H9 (cell line): ENCODE results near the gene ZNF426. TPM values are rescaled to one million over a fixed set of nuclear protein-coding genes. Genes with fewer than 3 reads are reported as not detected.

Experiments
- DNase-seq: peaks from one replicate; pipeline ENCODE4 v3.0.0-alpha.2; 2017
- H2AFZ ChIP-seq: one replicate; pipeline ENCODE4 v1.6.1; 2013; ENCODE audit warnings: mild to moderate bottlenecking, low read length, control low read depth, moderate library complexity
- H2AK5ac ChIP-seq: 2 replicates; pipeline ENCODE4 v1.6.1; 2013; ENCODE audit warnings: low read length, control low read depth, mixed read lengths; ENCODE audit not compliant: insufficient read length
- H2BK120ac ChIP-seq: one replicate; pipeline ENCODE4 v1.6.1; 2013; ENCODE audit warnings: low read depth, mild to moderate bottlenecking, low read length, control low read depth, inconsistent platforms; ENCODE audit not compliant: poor library complexity, severe bottlenecking
- H2BK12ac ChIP-seq: 2 replicates; pipeline ENCODE4 v1.6.1; 2013; ENCODE audit warnings: low read length, control low read depth, mixed read lengths, low read depth; ENCODE audit not compliant: insufficient read length
- H2BK15ac ChIP-seq: 2 replicates; pipeline ENCODE4 v1.6.1; 2013; ENCODE audit warnings: low read depth, low read length, control low read depth
- H2BK20ac ChIP-seq: one replicate; pipeline ENCODE4 v1.6.1; 2013; ENCODE audit warnings: low read depth, mild to moderate bottlenecking, low read length, control low read depth, inconsistent platforms; ENCODE audit not compliant: poor library complexity, severe bottlenecking
- H2BK5ac ChIP-seq: 2 replicates; pipeline ENCODE4 v1.6.1; 2013; ENCODE audit warnings: low read length, control low read depth, mixed read lengths; ENCODE audit not compliant: insufficient read length
- H3K14ac ChIP-seq: 2 replicates; pipeline ENCODE4 v1.6.1; 2013; ENCODE audit warnings: low read length, control low read depth; ENCODE audit not compliant: insufficient read depth
- H3K18ac ChIP-seq: 2 replicates; pipeline ENCODE4 v1.6.1; 2013; ENCODE audit warnings: low read depth, mild to moderate bottlenecking, mixed read lengths, low read length, control low read depth; ENCODE audit not compliant: insufficient read length
- H3K23ac ChIP-seq: 2 replicates; pipeline ENCODE4 v1.6.1; 2013; ENCODE audit warnings: low read length, control low read depth, mixed read lengths, low read depth; ENCODE audit not compliant: insufficient read length
- H3K23me2 ChIP-seq: 2 replicates; pipeline ENCODE4 v1.6.1; 2013; ENCODE audit warnings: low read depth, mild to moderate bottlenecking, mixed read lengths, low read length, control low read depth; ENCODE audit not compliant: insufficient read length, poor library complexity, severe bottlenecking
- H3K27ac ChIP-seq: 2 replicates; pipeline ENCODE4 v1.5.1; 2013; ENCODE audit warnings: low read length, control low read depth, mixed read lengths, low read depth; ENCODE audit not compliant: insufficient read length
- H3K27me3 ChIP-seq: 2 replicates; pipeline ENCODE4 v1.6.1; 2013; ENCODE audit warnings: low read length, control low read depth, inconsistent platforms; ENCODE audit not compliant: insufficient read depth
- H3K4ac ChIP-seq: 2 replicates; pipeline ENCODE4 v1.6.1; 2013; ENCODE audit warnings: low read depth, mild to moderate bottlenecking, control low read depth, inconsistent platforms, low read length, moderate library complexity
- H3K4me1 ChIP-seq: 2 replicates; pipeline ENCODE4 v1.6.1; 2013; ENCODE audit warnings: low read length, control low read depth, inconsistent platforms; ENCODE audit not compliant: insufficient read depth
- H3K4me2 ChIP-seq: 2 replicates; pipeline ENCODE4 v1.6.1; 2013; ENCODE audit warnings: low read length, control low read depth, mixed read lengths; ENCODE audit not compliant: insufficient read length, insufficient read depth
- H3K56ac ChIP-seq: 2 replicates; pipeline ENCODE4 v1.6.1; 2013; ENCODE audit warnings: low read depth, mild to moderate bottlenecking, mixed read lengths, low read length, control low read depth; ENCODE audit not compliant: insufficient read length
- H3K79me1 ChIP-seq: 2 replicates; pipeline ENCODE4 v1.6.1; 2013; ENCODE audit warnings: low read depth, mild to moderate bottlenecking, moderate library complexity, low read length, control low read depth, inconsistent platforms; ENCODE audit not compliant: insufficient read depth, poor library complexity, severe bottlenecking
- H3K79me2 ChIP-seq: 2 replicates; pipeline ENCODE4 v1.6.1; 2013; ENCODE audit warnings: low read length, control low read depth, inconsistent platforms; ENCODE audit not compliant: insufficient read depth
- H3K9ac ChIP-seq: 2 replicates; pipeline ENCODE4 v1.6.1; 2013; ENCODE audit warnings: low read length, control low read depth, mixed read lengths; ENCODE audit not compliant: insufficient read length; ENCODE audit errors: extremely low read depth
- H3K9me3 ChIP-seq: one replicate; pipeline ENCODE4 v1.6.1; 2013; ENCODE audit warnings: low read depth, low read length, inconsistent platforms; ENCODE audit not compliant: control insufficient read depth
- H3T11ph ChIP-seq: one replicate; pipeline ENCODE4 v1.6.1; 2013; ENCODE audit warnings: mild to moderate bottlenecking, low read length, control low read depth, inconsistent platforms
- H4K20me1 ChIP-seq: one replicate; pipeline ENCODE4 v1.6.1; 2013; ENCODE audit not compliant: control insufficient read depth, insufficient read length, insufficient read depth
- H4K5ac ChIP-seq: 2 replicates; pipeline ENCODE4 v1.6.1; 2013; ENCODE audit warnings: low read depth, mild to moderate bottlenecking, mixed read lengths, low read length, control low read depth; ENCODE audit not compliant: insufficient read length
- H4K8ac ChIP-seq: replicated peaks from 2 replicates; pipeline ENCODE4 v1.6.1; 2013; ENCODE audit warnings: low read length, control low read depth, mixed read lengths, low read depth; ENCODE audit not compliant: insufficient read length
- H4K91ac ChIP-seq: 2 replicates; pipeline ENCODE4 v1.6.1; 2013; ENCODE audit warnings: low read depth, mild to moderate bottlenecking, moderate library complexity, mixed read lengths, low read length, control low read depth; ENCODE audit not compliant: insufficient read length
- H3K27ac Mint-ChIP-seq, 3 experiments: 2 replicates in 2 of 3; 3 replicates in 1 of 3; pipeline ENCODE4 v1.8.0; 2020 to 2021; ENCODE audit warnings: mixed read lengths in 3 of 3, mild to moderate bottlenecking in 1 of 3, moderate library complexity in 1 of 3
- H3K27me3 Mint-ChIP-seq: 2 replicates; pipeline ENCODE4 v1.8.0; 2021; ENCODE audit warnings: low read depth, mild to moderate bottlenecking, moderate library complexity, mixed read lengths
- H3K36me3 Mint-ChIP-seq, 3 experiments: 2 replicates in 2 of 3; 3 replicates in 1 of 3; pipeline ENCODE4 v1.8.0; 2020 to 2021; ENCODE audit warnings: low read depth in 3 of 3, mixed read lengths in 3 of 3; ENCODE audit not compliant: insufficient read depth in 1 of 3
- H3K4me1 Mint-ChIP-seq, 2 experiments: 2 replicates each; pipeline ENCODE4 v1.8.0; 2020; ENCODE audit warnings: mixed read lengths in 2 of 2
- H3K4me3 Mint-ChIP-seq, 2 experiments: 2 replicates in 1 of 2; 3 replicates in 1 of 2; pipeline ENCODE4 v1.8.0; 2020 to 2021; ENCODE audit warnings: mild to moderate bottlenecking in 2 of 2, mixed read lengths in 2 of 2, moderate library complexity in 1 of 2
- H3K9me3 Mint-ChIP-seq, 2 experiments: 2 replicates in 1 of 2; 3 replicates in 1 of 2; pipeline ENCODE4 v1.8.0; 2020; ENCODE audit warnings: mild to moderate bottlenecking in 2 of 2, mixed read lengths in 2 of 2, moderate library complexity in 1 of 2
- CTCF ChIP-seq: fragments of 200-600 bp; sonication (generic); conservative IDR thresholded peaks from 3 replicates; pipeline ENCODE4 v1.8.0; 2021; ENCODE audit warnings: antibody characterized with exemption, mild to moderate bottlenecking
- WGBS: extraction: QIAGEN DNeasy Blood & Tissue Kit; methylation state at CpG from one replicate; pipeline ENCODE4 v1.1.7; 2013; ENCODE audit warnings: missing lambda C conversion rate, low lambda C conversion rate, mixed read lengths; ENCODE audit not compliant: insufficient read length; ENCODE audit errors: extremely low coverage; 5-methylcytosine and 5-hydroxymethylcytosine counted together
- total RNA-seq: library from RNA; stranded (reverse); gene quantifications from 2 replicates; pipeline ENCODE4 v1.2.1, GENCODE V29; 2021

The ZNF426 gene
- total RNA-seq, 1 experiment from 2014 or later: 29.4 TPM

- Histone ChIP-seq H3K4me1 (no peaks in the 10 kb centered on the region), H4K5ac (no peak overlapping the region), H3K27ac (no peak overlapping the region), H2AFZ (no peak overlapping the region), H2BK20ac (no peak overlapping the region), H3K79me1 (no peaks in the 10 kb centered on the region), H4K20me1 (no peaks in the 10 kb centered on the region), H4K8ac (no peak overlapping the region), H3K9ac (no peak overlapping the region), H3K27me3 (no peaks in the 10 kb centered on the region), H2BK120ac (no peak overlapping the region), H4K91ac (no peak overlapping the region), H3K18ac (no peak overlapping the region), H3K23me2 (no peaks in the 10 kb centered on the region), H3K9me3 (peaks cover 62% of the 10 kb centered on the region), H2BK5ac (no peak overlapping the region), H3K4ac (no peak overlapping the region), H3K23ac (no peak overlapping the region), H2BK12ac (no peak overlapping the region), H2BK15ac (no peak overlapping the region), H3K4me2 (no peak overlapping the region), H3K79me2 (no peaks in the 10 kb centered on the region), H3K14ac (no peak overlapping the region), H3T11ph (no peak overlapping the region), H2AK5ac (no peak overlapping the region), H3K56ac (no peak overlapping the region)
- peaks cover 0 to 21% (median 7%) of the 10 kb centered on the region in 3 experiments; a peak in 6 of 7 replicates for H3K36me3 Mint-ChIP-seq
- H3K4me1 Mint-ChIP-seq: no peaks in the 10 kb centered on the region
- H3K4me3 Mint-ChIP-seq: no peak overlapping the region
- WGBS: no CpG with 5 or more reads among the region's 2 CpGs
- DNase-seq: no peak
- TF ChIP-seq CTCF: no peak
- peaks cover 3% of the 10 kb centered on the region; the same call in 1 of the 2 replicates for H3K27me3 Mint-ChIP-seq
- H3K27ac Mint-ChIP-seq: no peak overlapping the region
- peaks cover 85 to 97% of the 10 kb centered on the region in 2 experiments for H3K9me3 Mint-ChIP-seq
These were observed 44.3 kb downstream of the ZNF426 start for GRCh38 chr19:9494096-9494495.
